GM13977 (cell line): Measurements from ENCODE around the gene ZNF549.
"Not testable (repeated sequence)": the region's sequence is repeated elsewhere in the genome, so short reads cannot be mapped to it uniquely, and the experiment has no call there.

Experiments
- DNase-seq: peaks from one replicate; pipeline ENCODE4 v3.0.0; 2012; ENCODE audit warnings: low spot score
- in situ Hi-C: fragments of 300-500 bp; cut with MboI; formaldehyde crosslinking; loops from one replicate; pipeline ENCODE4 v1.12.0; 2022; ENCODE audit warnings: low sequenced_read_pairs, low pct_unique_long_range_greater_than_20kb, mixed read lengths, inconsistent platforms; ENCODE audit not compliant: unreplicated experiment
- TF ChIP-seq, protein P1 (sequence below): IDR thresholded peaks from 2 replicates; pipeline ENCODE4 v1.5.1; 2012; ENCODE audit warnings: mild to moderate bottlenecking, control low read depth; ENCODE audit not compliant: insufficient read depth; ENCODE audit errors: extremely low read depth, missing control alignments

The ZNF549 gene

DNA sequence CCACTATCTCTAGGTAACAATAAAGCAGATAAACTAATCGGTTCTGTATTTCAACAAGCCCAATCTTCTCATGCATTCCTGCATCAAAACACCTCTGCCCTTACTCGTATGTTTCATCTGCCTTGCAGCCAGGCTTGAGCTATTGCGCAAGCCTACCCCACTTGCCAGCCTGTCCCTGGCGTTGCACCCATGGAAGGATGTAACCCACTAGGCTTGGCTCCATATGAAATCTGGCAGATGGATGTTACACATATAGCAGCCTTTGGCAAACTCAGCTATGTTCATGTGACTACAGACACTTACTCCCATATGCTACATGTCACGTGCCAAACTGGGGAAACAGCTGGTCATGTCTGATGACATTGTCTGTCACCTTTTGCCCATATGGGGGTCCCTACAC, 11.9 kb upstream of the ZNF549 start:
- TF ChIP-seq, protein P1, sequence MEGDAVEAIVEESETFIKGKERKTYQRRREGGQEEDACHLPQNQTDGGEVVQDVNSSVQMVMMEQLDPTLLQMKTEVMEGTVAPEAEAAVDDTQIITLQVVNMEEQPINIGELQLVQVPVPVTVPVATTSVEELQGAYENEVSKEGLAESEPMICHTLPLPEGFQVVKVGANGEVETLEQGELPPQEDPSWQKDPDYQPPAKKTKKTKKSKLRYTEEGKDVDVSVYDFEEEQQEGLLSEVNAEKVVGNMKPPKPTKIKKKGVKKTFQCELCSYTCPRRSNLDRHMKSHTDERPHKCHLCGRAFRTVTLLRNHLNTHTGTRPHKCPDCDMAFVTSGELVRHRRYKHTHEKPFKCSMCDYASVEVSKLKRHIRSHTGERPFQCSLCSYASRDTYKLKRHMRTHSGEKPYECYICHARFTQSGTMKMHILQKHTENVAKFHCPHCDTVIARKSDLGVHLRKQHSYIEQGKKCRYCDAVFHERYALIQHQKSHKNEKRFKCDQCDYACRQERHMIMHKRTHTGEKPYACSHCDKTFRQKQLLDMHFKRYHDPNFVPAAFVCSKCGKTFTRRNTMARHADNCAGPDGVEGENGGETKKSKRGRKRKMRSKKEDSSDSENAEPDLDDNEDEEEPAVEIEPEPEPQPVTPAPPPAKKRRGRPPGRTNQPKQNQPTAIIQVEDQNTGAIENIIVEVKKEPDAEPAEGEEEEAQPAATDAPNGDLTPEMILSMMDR, result no peak
- in situ Hi-C loops, result no loop called here
- no peak for DNase-seq

DNA sequence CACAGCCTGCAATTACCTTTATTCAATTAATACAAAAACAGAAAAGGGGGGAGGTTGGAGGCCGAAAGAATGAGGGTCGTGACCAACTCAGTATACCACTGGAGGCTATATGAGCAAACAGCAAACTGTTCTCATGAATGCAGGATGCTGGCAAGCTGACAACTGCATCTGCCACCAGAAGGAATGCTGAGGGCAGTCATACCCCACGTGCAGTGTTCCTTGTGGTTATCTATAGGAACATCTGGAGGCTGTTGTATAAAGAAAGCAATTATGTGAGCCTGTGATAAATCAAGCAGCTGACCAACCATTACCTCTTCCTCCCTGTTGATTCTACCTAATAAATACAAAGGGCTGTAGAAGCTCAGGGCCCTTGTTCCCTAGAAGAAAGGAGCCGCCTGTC, 9.1 kb upstream of the ZNF549 start:
- in situ Hi-C loops, DNase-seq: not testable (repeated sequence)

DNA sequence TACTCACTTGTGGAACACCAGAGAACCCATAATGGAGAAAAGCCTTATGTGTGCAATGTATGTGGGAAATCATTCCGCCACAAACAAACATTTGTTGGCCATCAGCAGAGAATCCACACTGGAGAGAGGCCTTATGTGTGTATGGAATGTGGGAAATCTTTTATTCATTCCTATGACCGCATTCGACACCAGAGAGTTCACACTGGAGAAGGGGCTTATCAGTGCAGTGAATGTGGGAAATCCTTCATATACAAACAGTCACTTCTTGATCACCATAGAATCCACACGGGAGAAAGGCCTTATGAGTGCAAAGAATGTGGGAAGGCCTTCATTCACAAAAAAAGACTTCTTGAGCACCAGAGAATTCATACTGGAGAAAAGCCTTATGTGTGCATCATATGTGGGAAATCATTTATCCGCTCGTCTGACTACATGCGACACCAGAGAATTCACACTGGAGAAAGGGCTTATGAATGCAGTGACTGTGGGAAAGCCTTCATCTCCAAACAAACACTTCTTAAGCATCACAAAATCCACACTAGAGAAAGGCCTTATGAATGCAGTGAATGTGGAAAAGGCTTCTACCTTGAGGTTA, 10.9 kb downstream of the ZNF549 start:
- TF ChIP-seq, protein P1, result no peak
- no peak for DNase-seq
- in situ Hi-C loops, result no loop called here

DNA sequence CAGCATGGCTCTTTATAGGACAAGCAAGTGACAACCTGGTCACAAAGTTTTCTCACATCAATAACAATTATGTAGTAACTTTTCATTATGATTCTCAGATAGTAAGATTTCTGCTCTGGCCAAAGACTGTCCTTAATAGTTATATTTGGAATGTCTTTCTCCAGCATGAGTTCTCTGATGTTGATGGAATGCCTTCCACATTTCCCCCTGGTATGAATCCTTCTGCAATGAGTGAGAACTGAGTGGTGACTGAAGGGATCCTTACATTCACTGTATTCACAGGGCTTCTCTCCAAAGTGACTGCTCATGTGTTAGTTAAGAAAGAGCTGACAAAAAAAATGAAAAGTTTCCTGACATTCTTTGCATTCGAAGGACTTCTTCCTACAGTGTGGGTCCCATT, 19.4 kb downstream of the ZNF549 start:
- no peak for DNase-seq

DNA sequence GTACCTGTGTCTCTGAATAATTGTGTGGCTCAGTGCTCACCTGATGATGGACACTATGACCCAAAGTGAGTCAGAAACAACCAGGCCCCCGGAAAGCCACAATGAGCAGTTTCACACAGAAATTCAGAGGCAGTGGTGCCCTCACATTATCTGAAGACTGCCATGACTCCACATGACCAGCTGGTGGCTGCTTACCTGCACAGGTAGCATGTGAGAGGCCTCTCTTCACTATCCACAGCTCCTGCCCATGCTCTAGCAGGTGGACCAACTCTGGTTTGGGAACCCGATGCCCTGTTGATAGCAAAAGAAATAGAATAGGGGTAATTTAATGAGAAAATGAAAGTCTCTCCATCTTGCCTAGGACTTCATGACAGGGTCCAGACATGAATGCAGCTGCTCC, 25.3 kb downstream of the ZNF549 start:
- DNase-seq, result no peak
- in situ Hi-C loops, result no loop called here
- TF ChIP-seq, protein P1, result no peak

More for the DNA sequence above, 19.4 kb downstream of the ZNF549 start:
- in situ Hi-C loops, result no loop called here
- TF ChIP-seq, protein P1, result no peak

DNA sequence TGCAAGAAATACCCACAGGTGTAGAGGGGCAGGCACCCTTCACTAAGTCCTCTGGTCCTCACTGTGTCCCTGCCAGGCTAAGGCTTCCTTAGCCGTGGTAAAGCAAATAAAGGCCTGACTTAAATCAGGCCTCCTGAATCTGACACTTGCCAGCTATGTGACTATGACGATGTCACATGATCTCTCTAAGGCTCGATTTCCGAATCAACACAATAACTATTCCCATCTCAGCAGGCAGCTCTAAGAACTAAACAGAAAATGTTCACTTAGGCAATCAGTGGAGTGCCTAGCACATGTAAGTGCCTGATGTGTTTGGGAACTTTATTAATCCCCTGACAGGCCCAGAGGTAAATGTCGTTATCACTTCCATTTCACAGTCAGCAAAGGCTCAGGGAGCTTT, 30.5 kb downstream of the ZNF549 start:
- TF ChIP-seq, protein P1, result no peak
- in situ Hi-C loops, result no loop called here
- no peak for DNase-seq

DNA sequence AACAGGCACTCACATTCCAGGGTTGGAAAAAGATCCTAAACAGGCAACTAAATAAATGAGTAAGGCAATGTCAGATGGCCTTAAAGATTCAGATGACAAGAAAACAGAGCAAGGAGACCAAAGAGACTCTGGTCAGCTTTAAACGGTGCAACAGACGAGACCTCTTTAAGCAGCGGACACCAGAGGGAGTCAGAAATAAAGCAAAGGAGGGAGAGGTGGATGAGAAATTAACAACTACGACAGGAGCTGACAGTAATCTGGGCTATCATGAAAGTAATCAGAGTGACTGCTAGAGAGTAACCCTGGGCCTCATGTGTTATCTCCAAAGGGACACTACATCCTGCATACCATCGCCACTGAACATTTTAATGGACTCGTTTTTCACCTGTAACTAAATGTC, 31.4 kb downstream of the ZNF549 start:
- TF ChIP-seq, protein P1, result peak; percentile 9
- no peak for DNase-seq
- in situ Hi-C loops, result no loop called here
